Measurements from ENCODE around the gene NRSN2. TPM values are rescaled to one million over a fixed set of nuclear protein-coding genes. Genes with fewer than 3 reads are reported as not detected.

The NRSN2 gene
- total RNA-seq, 1 experiment from 2014 or later: 22.7 TPM

GRCh38 chr20:330233-331149 lies 16.4 kb upstream of the NRSN2 start:
- no peak overlapping the region for H3K18ac ChIP-seq (ENCODE audit: insufficient read length, low read depth, low read length)
- H3K79me1 ChIP-seq (ENCODE audit: insufficient read depth, low read depth, low read length, poor library complexity, severe bottlenecking): no peaks in the 10 kb centered on the region
- peaks cover 29 to 32% of the 10 kb centered on the region in 2 experiments for H3K4me1 Mint-ChIP-seq
- no peak overlapping the region for H2BK20ac ChIP-seq (ENCODE audit: low read depth, low read length, poor library complexity, severe bottlenecking)
- H4K91ac ChIP-seq (ENCODE audit: insufficient read length, low read depth, low read length): no peak overlapping the region
- peaks cover 5% of the 10 kb centered on the region for H3K23me2 ChIP-seq (ENCODE audit: insufficient read length, low read depth, low read length, poor library complexity, severe bottlenecking)
- H3K79me2 ChIP-seq (ENCODE audit: insufficient read depth, low read length): peaks cover 9% of the 10 kb centered on the region; the same call in 1 of the 2 replicates
- no peak overlapping the region for H3K14ac ChIP-seq (ENCODE audit: insufficient read depth, low read length)
- H3K23ac ChIP-seq (ENCODE audit: insufficient read length, low read depth, low read length): no peak overlapping the region
- no peaks in the 10 kb centered on the region for H3K9me3 ChIP-seq (ENCODE audit: control insufficient read depth, low read depth, low read length)
- H4K8ac ChIP-seq (replicated peaks; ENCODE audit: insufficient read length, low read depth, low read length): no peak overlapping the region
- H2BK120ac ChIP-seq (ENCODE audit: low read depth, low read length, poor library complexity, severe bottlenecking): no peak overlapping the region
- H3K27me3 Mint-ChIP-seq (ENCODE audit: low read depth): peaks cover 29% of the 10 kb centered on the region
- WGBS (ENCODE audit: extremely low coverage, insufficient read length, low lambda C conversion rate): no CpG with 5 or more reads among the region's 16 CpGs
- H3K4ac ChIP-seq (ENCODE audit: low read depth, low read length): no peak overlapping the region
- H3K27ac ChIP-seq (ENCODE audit: insufficient read length, low read depth, low read length): no peak overlapping the region
- peak overlapping the region; percentile 2 to 53; a peak in 2 of 5 replicates for H3K4me3 Mint-ChIP-seq
- H3K4me1 ChIP-seq (ENCODE audit: insufficient read depth, low read length): peaks cover 2% of the 10 kb centered on the region; the same call in 1 of the 2 replicates
- no peak overlapping the region for H3K4me2 ChIP-seq (ENCODE audit: insufficient read depth, insufficient read length, low read length)
- H2AFZ ChIP-seq (ENCODE audit: low read length): no peak overlapping the region
- H4K20me1 ChIP-seq (ENCODE audit: control insufficient read depth, insufficient read depth, insufficient read length): peaks cover 2% of the 10 kb centered on the region
- H3T11ph ChIP-seq (ENCODE audit: low read length): no peak overlapping the region
- no peak overlapping the region for H2BK5ac ChIP-seq (ENCODE audit: insufficient read length, low read length)
- H2BK12ac ChIP-seq (ENCODE audit: insufficient read length, low read depth, low read length): no peak overlapping the region
- TF ChIP-seq, protein P1, sequence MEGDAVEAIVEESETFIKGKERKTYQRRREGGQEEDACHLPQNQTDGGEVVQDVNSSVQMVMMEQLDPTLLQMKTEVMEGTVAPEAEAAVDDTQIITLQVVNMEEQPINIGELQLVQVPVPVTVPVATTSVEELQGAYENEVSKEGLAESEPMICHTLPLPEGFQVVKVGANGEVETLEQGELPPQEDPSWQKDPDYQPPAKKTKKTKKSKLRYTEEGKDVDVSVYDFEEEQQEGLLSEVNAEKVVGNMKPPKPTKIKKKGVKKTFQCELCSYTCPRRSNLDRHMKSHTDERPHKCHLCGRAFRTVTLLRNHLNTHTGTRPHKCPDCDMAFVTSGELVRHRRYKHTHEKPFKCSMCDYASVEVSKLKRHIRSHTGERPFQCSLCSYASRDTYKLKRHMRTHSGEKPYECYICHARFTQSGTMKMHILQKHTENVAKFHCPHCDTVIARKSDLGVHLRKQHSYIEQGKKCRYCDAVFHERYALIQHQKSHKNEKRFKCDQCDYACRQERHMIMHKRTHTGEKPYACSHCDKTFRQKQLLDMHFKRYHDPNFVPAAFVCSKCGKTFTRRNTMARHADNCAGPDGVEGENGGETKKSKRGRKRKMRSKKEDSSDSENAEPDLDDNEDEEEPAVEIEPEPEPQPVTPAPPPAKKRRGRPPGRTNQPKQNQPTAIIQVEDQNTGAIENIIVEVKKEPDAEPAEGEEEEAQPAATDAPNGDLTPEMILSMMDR (conservative IDR thresholded peaks at IDR 0.05): peak; percentile 90
- H2BK15ac ChIP-seq (ENCODE audit: low read depth, low read length): no peak overlapping the region
- H2AK5ac ChIP-seq (ENCODE audit: insufficient read length, low read length): no peak overlapping the region
- peak overlapping the region in 2 of 3 experiments; percentile 28 to 60; a peak in 2 of 7 replicates for H3K27ac Mint-ChIP-seq
- H3K36me3 Mint-ChIP-seq (ENCODE audit: insufficient read depth in 1 of 3, low read depth in 3 of 3): peaks cover 16 to 22% (median 21%) of the 10 kb centered on the region in 3 experiments; a peak in 6 of 7 replicates
- peak; percentile 72 for DNase-seq
- H3K9me3 Mint-ChIP-seq: no peaks in the 10 kb centered on the region
- H3K56ac ChIP-seq (ENCODE audit: insufficient read length, low read depth, low read length): no peak overlapping the region
- peaks cover 6% of the 10 kb centered on the region; the same call in 1 of the 2 replicates for H3K27me3 ChIP-seq (ENCODE audit: insufficient read depth, low read length)
- H4K5ac ChIP-seq (ENCODE audit: insufficient read length, low read depth, low read length): no peak overlapping the region
- H3K9ac ChIP-seq (ENCODE audit: extremely low read depth, insufficient read length, low read length): no peak overlapping the region
